HG02610 (cell line): ENCODE data around the gene ZFP62.
"Not testable (repeated sequence)": the region's sequence is repeated elsewhere in the genome, so short reads cannot be mapped to it uniquely, and the experiment has no call there.

ENCODE experiments used
- ATAC-seq: cut with Tn5 transposase; IDR thresholded peaks from one replicate; pipeline ENCODE4 v1.9.1; 2021; ENCODE audit warnings: mild to moderate bottlenecking, moderate library complexity; ENCODE audit not compliant: unreplicated experiment

ZFP62 gene

DNA sequence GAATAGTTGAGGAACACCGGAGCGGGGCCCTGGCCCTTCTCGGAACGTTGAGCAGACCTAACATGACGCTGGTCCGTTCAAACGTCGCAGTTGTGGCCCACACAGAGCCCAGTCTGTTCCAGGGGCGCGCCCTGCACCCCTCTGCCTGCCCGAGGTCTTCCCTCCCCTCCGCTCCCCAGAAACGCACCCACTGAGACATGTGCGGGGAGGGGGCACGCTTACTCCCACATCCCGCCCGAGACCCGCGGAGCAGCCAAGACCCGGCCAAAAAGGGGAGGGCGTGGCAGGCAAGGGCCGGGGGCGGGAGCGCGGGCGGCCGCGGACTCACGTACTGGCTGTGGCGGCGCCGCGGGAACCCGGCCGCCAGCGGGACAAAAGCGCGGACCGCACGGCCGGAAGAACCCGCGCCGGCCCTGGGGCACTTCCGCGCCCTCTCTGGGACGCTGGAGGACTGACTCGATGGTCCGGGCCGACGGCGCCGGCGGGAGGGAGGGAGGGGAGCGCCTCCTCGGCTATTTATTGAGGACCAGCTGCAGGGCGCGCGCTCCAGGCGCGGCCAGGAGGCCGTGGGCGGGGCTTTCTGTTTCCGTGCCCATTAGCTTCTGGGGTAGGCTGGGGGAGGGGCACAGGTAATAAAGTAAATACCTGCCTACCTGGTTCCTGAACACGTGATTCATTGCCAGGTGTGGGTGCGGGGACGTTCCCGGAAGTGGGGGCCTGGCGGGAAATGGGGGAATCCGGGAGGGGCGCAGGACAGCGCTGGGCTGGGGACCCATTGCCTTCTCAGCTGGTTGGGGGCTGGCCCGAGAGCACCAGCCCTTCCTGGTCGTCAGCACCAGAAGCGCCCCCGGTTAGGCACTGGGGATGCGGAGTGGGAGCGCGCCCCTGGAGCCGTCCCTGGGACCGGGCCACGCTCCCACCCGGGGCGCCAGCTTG lies at the start of gene ZFP62:
Gene ZFP62, minus strand, starts transcription at position 390 of the 936 bp plus-strand sequence. Its CDS starts 57 bp downstream, at position 333.
- peak; percentile 90 for ATAC-seq

DNA sequence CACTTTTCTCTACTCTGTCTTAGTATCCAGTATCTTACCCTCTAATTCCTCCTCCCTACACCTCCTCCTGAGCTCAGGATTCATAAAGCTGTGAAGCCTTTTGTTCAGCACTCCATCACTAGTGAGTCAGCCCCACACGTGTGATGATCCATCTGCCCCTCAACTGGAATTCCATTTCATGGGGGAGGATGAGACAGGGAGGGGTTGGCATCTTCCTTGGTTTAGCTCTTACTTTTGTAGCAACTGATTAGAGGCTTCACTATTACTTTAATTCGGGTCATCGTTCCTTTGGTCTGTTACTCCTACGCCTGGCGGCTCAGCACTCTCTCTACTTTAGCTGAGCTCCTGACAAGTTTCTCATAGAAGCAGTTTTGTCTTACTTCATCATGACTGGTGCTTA lies 49.7 kb upstream of the ZFP62 start:
- no peak for ATAC-seq

DNA sequence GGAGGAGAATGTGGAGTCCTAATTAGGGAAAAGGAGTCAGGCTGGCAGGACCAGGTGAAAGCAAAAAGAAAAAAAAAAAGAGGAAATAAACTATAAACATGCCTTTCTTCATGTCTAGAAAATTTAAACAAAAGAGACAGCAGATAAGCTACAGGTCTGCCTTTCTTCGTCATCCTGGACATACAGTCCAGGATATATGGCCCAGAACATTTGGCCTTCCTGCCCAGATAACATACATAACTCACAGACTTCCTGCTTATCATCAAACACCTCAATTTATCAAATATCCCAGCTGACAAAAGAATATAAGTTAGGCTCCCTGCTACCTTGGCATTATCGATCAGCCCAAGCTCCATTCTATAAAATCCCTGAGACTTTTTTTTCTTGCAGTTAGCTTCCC lies 49.1 kb upstream of the ZFP62 start:
- ATAC-seq, result no peak

DNA sequence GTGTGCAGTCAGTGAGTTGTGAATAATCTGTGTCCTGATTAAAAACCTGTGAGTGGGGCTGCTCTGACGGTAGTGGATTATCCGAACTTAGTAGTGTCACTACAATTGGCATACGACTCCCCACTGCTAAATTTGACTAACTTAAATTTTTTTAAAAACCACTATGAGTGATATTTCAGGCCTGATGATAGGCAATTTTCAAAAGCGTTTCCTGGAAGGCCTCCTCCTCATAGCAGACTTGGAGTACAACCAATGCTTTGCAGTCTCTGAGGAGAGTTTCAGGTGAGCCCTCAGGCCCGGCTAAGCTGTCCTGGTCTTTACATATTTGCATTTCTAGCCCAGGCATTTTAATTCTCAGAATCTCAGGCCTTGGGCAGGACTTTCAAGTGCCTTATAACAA lies 48.7 kb upstream of the ZFP62 start:
- no peak for ATAC-seq

DNA sequence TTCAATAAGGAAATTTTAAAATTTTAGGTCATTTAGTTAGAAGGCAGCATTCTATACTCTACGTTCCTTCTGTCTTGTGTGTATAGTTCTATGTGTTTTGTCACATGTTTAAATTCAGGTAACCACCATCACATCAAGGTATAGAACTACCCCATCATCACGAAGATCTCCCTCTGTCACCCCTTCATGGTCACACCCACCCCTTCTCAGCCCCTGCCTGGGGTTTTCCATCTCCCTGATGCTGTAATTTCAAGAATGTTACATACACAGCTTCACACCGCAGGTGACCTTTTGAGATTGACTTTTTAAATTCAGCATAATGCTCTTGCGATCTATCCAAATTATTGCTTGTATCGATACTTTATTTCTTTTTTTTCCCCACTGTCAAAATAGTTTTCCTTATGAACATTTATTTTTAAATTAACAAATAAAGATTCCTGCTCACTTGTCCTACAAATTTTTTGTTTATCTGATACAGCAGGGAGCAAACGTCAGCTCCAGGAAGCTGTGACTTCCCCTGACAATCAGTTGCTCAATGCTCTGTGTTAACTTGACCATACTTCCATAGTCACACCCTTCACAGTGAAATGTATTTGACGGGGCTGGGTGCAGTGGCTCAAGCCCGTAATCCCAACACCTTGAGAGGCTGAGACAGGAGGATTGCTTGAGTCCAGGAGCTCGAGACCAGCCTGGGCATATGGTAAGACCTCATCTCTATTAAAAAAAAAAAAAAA lies 48.1 kb upstream of the ZFP62 start:
- no peak for ATAC-seq

DNA sequence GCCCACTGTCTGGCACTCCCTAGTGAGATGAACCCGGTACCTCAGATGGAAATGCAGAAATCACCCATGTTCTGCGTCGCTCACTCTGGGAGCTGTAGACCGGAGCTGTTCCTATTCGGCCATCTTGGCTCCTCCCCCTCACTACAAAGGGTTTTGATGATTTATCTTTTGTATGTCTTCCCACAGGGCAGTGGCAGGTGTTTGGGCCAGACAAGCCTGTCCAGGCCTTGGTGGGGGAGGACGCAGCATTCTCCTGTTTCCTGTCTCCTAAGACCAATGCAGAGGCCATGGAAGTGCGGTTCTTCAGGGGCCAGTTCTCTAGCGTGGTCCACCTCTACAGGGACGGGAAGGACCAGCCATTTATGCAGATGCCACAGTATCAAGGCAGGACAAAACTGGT lies 47.3 kb upstream of the ZFP62 start:
- no peak for ATAC-seq

DNA sequence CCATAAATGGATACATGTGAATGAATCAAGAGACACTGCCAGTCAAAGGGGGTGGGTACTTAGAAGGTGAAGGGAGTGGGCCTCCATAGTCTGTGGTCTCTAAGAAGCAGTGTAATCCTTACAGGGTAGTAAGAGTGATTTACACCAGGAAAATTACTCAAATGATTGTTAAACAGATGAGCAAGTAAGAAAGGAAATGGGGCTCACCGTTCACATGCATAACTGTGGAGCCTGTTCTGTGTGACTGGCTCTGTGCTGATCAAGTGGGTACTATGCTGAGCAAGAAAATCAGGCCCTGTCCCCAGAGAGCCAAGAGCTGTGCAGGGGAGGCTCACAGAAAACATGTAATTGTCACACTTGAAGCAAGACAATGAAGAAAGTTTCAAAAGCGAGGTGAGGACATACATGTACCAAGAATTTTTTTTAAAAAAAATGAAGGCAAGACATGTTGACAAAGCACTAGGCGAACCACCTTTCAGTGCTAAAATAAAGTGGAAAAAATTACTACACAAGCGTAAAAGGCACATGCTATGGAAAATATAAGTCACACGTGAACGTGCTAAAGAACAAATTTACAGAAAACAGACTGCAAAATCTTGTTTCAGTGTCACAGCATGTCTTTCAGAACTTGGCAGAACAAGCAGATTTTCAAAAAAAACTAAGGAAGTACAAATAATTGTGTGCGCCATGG lies 40.4 kb upstream of the ZFP62 start:
- ATAC-seq, result no peak

DNA sequence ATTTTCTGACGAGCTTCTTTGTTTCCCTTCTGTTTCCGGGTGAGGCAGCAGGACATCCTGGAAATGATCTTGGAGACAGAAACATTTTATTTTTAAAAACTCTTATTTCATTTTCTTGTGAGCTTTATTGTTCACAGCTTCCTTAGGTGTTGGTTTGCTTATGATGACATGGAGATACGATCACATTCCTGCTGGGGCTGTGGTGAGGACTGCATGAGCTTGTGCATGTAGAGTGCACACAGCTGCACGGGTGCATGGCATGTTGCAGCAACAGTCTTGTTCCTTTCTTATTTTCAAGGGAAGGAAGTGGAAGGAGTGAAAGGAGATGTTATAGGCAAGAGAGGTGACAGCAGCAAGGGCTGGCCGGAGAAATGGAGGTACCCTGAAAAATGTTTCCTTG lies 39.1 kb upstream of the ZFP62 start:
- ATAC-seq, result no peak

DNA sequence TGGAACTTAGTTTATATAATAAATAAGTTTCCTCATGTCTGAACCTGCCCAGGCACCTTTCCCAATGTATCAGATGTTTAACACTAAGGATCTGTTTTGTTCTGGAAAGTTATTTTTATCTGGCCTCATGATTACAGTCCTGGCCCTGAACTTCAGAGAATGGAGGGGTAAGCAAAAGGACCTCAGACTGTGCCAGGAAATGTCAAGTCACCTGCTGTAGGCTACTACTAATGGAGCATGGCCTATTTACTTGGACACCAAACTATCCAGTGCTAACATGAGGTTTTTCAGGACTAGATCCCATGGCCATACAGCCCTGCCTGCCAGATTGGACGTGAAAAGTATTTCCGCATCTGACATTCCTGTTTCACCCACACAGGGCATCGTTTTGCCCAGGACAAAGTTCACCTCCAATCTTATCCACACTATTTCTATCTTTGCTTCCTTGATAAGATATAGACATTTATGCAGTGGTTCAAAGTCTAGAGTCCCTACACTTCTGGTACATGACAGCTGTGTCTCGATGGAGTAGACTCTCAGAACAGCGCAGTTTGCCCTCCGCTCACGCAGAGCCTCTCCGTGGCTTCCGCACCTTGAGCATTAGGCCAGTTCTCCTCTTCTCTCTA lies 37.7 kb upstream of the ZFP62 start, which contains the start of gene BTNL8:
Gene BTNL8, plus strand, starts transcription at position 539 of the 626 bp plus-strand sequence. CDS start 152 bp downstream, outside the sequence.
- ATAC-seq, result no peak

DNA sequence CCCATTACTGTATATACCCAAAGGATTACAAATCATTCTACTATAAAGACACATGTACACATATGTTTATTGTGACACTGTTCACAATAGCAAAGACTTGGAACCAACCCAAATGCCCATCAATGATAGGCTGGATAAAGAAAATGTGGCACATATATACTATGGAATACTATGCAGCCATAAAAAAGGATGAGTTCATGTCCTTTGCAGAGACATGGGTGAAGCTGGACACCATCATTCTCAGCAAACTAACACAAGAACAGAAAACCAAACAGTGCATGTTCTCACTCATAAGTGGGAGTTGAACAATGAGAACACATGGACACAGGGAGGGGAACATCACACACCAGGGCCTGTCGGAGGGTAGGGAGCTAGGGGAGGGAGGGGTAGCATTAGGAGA lies 34.3 kb upstream of the ZFP62 start:
- not testable (repeated sequence) for ATAC-seq

DNA sequence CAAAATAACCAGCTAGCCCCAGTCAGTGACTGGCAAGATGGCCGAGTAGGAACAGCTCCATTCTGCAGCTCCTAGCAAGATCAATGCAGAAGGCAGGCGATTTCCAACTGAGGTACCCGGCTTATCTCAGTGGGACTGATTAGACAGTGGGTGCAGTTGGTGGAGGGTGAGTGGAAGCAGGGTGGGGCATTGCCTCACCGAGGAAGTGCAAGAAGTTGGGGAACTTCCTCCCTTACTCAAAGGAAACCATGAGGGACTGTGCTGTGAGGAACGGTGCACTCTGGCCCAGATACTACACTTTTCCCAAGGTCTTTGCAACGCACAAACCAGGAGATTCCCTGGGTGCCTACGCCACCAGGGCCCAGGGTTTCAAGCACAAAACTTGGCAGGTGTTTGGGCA lies 28.3 kb upstream of the ZFP62 start:
- no peak for ATAC-seq

DNA sequence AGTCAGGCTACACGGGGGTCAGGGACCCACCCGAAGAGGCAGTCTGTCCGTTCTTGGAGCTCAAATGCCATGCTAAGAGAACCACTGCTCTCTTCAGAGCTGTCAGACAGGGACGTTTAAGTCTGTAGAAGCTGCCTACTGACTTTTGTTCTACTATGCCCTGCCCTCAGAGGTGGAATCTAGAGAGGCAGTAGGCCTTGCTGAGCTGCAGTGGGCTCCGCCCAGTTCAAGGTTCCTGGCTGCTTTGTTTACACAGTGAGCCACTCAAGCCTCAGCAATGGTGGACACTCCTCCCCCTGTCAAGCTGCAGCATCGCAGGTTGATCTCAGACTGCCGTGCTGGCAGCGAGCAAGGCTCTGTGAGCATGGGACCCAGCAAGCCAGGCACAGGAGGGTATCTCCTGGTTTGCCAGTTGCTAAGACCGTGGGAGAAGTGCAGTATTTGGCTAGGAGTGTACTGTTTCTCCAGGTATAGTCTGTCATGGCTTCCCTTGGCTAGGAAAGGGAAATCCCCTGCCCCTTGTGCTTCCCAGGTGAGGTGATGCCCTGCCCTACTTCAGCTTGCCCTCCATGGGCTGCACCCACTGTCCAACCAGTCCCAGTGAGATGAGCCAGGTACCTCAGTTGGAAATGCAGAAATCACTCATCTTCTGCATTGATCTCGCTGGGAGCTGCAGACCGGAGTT lies 24.9 kb upstream of the ZFP62 start:
- not testable (repeated sequence) for ATAC-seq

DNA sequence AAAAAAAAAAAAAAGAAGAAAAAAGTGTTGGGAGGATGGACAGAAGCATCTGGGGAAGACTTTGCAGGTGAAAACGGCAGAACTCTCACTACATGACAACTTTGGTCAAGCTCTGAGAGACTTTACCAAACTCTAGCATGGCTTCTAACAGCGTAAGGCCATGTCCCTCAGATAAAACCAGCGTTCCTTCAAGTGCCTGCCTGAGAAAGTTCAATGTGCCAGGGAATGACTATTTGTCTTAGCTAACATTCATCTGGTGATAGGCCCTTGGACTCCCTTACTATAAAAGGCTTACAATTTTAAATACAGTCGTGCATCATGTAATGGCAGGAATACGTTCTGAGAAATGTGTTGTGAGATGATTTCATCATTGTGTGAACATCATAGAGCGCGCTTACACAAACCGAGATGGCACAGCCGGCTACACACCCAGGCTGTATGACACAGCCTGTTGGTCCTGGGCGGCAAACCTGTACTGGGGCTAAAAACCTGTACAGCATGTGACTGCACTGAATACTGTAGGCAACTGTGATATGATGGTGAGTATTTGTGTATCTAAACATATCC lies 14.9 kb upstream of the ZFP62 start:
- ATAC-seq, result no peak

DNA sequence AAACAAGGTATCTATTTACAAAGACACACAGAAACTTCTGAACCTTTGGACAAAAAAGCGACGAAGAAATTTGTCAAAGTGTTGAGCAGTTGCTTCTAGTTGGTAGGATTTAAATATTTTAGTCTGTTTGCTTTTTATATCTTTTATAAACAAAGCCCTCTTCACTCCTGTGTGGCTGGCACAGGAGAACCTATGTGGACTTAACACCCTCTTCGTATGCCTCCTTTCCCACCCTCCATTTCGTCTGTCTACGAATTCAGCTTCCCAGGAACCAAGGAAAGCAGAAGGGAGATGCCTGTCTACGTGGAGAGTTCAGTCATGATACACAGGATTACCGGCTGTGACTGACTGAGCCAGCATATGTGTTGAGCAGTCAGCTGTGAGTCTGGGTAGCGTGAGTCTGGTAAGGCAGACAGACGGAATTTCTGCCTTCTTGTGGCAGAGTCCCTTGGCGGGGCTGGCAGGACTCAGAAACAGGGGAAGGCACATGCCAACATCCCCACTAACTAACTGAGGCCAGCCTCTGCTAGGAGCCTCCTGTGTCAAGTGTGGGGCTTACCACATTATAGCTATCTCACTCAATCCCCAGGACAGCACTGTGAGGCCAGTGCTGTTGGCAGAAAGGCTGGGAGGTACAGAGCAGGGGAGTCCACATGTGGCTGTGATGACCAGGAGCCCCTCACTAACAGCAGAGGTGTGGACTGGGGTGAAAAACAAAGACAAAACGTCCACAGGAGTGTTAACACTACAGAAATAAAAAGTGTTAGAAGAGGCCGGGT lies 13.9 kb upstream of the ZFP62 start:
- no peak for ATAC-seq

DNA sequence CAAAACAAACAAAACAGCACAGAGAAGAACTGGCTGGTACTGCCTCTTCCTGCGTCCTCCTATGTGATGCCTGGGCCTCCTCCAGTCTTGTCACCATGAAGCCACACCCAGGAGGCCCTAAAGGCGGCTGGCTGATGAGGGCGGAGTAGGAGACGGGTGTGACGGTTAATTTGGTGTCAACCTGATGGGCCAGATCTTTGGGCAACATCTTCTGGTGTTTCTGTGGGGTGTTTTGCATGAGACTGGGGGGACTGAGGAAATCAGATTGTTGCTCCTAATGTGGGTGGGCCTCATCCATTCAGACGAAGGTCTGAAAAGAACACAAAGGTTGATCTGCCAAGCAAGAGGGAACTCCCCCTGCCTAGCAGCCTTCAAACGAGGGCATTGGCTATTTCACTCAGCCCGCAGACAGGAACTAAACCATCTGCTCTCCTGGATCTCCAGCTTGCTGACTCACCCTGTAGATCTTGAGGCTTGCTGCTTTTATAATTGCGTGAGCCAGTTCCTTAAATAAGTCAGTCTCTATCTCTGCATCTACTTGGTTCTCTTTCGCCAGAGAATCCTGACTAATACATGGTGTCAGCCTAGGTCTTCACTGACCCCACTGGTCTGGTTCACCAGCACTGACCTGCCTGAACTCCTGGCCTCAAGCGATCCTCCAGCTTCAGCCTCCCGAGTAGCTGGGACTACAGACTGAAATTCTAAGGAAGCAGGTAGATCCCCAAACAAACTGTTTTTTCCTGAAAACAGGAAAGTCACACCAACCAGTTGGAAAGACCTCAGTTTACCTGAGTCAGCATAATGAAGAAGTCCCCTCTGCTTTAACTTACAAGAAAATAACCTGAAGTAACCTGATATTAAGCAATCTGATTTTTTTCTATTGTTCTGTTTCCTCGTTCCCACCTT lies 12.8 kb upstream of the ZFP62 start:
- ATAC-seq, result no peak

DNA sequence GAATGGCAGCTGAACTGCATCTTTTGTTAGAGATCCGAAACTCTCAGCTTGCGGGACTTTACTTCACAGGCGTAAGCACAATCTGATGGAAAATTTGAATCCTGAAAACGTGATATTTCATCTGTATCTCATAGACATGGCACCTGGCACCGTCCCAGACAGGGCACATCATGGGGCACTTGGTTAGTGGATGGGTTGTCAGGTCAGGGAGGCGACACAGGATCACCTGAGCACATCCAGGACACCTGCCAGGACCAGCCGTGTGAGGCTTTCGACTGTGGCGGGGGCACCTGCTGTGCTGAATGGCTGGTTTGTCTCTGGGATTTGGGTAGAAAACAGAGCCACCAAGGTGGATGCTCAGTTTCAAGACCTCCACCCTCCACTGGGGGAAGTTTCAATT lies 11.3 kb upstream of the ZFP62 start:
- no peak for ATAC-seq

DNA sequence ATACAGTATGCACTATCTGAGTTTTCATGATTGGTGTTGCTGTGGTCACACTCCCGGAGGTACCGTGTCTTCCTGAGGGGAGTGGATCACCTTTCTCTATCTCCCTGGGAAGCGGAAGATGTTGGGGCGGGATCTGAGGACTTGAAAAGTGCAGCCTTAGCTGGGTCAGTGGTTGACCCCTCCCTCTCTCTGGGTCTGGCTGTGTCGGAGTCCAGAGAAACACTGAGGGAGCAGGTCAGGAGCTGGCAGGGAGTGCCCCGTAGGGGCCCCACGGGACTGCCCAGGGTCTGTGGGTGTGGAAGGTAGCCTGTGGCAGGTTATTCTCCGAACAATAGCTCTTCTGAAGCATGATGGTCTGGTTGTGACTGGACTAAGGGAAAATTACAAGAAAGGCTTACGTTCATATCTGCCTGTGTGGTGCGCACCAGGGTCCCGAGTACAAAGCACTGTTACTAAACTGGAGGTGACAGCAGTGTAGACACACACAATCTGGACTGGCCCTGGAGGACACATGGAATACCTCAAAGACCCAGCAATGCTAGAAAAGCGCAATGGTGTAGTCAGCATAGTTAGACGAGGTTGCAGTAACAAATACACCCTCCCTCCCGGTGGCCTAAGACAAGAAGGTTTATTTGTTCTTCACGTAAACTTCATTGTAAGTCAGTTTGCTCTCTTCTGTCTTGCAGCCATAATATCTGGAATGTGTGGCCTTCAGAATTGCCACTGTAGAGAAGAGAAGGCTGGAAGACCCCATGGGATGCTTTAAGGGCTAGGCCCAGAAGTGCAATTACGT lies 9.4 kb upstream of the ZFP62 start:
- no peak for ATAC-seq
